GM12864 (cell line): ENCODE data around the gene EBLN2.

Experiments
- DNase-seq: peaks from one replicate; pipeline ENCODE4 v3.0.0-alpha.2; 2011; ENCODE audit warnings: low read depth
- H3K4me3 ChIP-seq: 2 replicates; pipeline ENCODE4 v1.5.1; 2011; ENCODE audit warnings: mild to moderate bottlenecking, low read depth, low read length, control low read depth
- TF ChIP-seq, protein P1 (sequence below): IDR thresholded peaks from 2 replicates; pipeline ENCODE4 v1.5.1; 2011; ENCODE audit warnings: low read depth, mild to moderate bottlenecking, moderate library complexity, low read length, control low read depth, inconsistent platforms; ENCODE audit errors: missing control alignments

EBLN2 gene

DNA sequence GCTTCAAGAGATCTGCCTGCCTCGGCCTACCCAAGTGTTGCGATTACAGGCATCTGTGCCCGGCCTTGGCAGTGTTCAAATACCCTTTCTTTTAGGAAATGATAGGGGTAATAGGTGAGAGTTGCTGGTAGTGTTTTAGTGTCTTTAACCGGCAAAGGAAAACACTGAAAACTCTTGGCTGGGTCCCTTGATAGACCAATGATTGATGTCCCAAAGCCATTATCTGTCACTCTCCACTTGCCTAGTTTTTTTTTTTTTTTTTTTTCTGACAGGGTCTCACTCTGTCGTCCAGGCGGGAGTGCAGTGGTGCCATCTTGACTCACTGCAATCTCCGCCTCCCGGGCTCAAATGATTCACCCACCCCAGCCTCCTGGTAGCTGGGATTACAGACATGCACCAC lies 19.7 kb downstream of the EBLN2 start:
- TF ChIP-seq, protein P1, sequence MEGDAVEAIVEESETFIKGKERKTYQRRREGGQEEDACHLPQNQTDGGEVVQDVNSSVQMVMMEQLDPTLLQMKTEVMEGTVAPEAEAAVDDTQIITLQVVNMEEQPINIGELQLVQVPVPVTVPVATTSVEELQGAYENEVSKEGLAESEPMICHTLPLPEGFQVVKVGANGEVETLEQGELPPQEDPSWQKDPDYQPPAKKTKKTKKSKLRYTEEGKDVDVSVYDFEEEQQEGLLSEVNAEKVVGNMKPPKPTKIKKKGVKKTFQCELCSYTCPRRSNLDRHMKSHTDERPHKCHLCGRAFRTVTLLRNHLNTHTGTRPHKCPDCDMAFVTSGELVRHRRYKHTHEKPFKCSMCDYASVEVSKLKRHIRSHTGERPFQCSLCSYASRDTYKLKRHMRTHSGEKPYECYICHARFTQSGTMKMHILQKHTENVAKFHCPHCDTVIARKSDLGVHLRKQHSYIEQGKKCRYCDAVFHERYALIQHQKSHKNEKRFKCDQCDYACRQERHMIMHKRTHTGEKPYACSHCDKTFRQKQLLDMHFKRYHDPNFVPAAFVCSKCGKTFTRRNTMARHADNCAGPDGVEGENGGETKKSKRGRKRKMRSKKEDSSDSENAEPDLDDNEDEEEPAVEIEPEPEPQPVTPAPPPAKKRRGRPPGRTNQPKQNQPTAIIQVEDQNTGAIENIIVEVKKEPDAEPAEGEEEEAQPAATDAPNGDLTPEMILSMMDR = no peak
- DNase-seq = no peak
- H3K4me3 ChIP-seq = no peak overlapping the region

DNA sequence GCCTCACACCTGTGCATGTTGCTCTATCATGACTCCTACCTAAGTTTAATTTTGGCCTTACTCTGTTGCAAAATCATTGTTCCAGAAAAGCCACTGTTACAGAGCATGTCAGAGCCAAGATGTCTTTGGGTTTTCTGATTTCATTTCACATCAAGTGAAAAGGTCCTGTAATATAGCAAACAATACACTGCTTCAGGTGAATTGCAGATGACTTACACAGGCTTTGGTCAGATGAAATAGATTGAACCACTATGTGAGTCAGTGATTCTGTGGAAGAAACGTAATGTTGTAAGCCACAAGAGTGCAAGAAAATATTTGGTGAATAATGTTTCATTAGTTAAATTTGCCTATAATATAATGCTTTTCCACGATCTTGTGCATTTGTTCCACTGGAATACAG lies 22.7 kb downstream of the EBLN2 start:
- TF ChIP-seq, protein P1 = no peak
- H3K4me3 ChIP-seq = no peak overlapping the region
- no peak for DNase-seq

DNA sequence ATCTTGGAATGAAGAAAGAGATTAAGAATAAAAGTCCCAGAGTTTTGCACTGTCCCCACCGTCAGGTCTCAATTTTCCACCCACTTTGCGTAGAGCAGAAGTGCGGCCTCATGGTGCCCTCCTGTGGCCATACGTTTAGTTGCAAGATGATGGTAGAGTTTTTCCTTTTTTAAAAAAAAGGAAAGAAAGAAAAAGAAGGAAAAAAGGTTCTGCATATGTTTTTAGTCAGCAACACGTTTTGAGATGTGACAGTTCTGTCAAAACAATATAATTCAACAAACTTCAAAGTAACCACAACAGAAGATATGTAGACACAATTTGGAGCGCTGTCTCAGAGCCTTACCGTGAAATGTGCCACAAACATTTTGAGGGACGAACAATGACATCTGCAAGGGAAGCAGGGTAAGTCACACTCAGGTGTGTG lies 24.6 kb downstream of the EBLN2 start:
- no peak for DNase-seq
- no peak overlapping the region for H3K4me3 ChIP-seq
- TF ChIP-seq, protein P1 = peak; percentile 66

DNA sequence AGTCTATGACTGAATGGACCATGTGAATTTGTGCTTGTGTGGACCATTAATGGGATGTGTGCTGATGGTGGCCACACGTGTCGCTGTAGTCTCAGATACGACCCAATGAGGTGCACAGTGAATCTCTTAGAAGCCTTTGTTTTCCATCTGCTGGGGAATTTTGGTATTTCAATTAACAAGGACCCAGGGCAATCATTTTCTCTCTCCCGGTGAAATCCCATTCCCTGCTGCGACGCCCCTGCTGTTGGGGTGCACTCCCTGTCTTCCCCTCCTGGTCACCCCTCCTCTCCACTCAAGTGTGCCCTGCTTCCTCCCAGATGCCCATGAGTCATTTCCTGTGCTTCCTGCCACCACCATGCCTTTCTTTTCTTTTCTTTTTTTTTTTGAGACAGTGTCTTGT lies 32.7 kb downstream of the EBLN2 start:
- TF ChIP-seq, protein P1 = no peak
- no peak overlapping the region for H3K4me3 ChIP-seq
- no peak for DNase-seq

DNA sequence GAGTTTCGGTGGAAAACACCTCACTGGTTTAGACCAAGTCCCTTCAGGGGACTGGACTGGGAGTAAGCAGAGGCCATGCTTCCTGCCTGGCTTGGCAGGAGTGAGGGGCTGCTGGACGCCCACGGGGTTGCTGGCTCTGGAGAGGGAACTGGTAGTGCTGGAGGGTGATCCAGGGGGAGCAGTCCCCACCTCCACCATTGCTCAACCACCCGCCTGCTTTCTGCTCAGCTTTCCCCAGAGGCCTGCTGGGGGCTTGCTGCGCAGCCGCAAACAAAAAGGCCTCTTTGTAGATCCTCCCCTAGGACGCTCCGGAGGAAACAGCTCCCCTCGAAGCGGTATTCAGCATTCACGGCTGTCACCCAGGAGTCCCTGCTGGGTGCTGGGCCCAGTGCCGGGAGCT lies 33.5 kb downstream of the EBLN2 start:
- no peak for DNase-seq
- TF ChIP-seq, protein P1 = no peak
- H3K4me3 ChIP-seq = no peak overlapping the region

GRCh38 chr3:73096169-73096568 lies 34.7 kb downstream of the EBLN2 start:
- DNase-seq = no peak
- TF ChIP-seq, protein P1 = no peak
- no peak overlapping the region for H3K4me3 ChIP-seq

DNA sequence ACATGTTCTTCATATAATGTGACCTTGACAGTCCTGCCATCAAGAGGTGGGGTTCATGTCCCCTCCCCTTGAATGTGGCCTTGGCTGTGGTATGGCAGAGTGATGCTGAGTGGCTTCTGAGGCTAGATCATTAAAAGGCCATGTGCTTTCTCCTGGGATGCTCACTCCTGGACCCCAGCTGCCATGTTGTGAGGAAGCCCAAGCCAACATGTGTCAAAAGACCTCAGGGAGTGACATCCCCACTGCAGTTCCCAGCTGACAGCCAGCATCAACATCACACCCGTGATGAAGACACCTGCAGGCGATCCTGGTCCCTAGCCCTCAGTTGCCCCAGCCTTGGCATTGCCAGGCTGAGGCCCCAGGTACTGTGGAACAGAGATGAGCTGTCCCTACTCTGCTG lies 36.6 kb downstream of the EBLN2 start:
- TF ChIP-seq, protein P1 = no peak
- DNase-seq = no peak
- no peak overlapping the region for H3K4me3 ChIP-seq
